WI38 (cell line): ENCODE results near the gene SUPT20H.

Source experiments
- H3K4me3 ChIP-seq: 2 replicates; pipeline ENCODE4 v1.5.1; 2011; ENCODE audit warnings: low read depth, mild to moderate bottlenecking, control low read depth, low read length
- CTCF ChIP-seq: IDR thresholded peaks from 2 replicates; pipeline ENCODE4 v1.5.1; 2012; ENCODE audit warnings: low read depth, mild to moderate bottlenecking, control low read depth, low read length

Gene SUPT20H

GRCh38 chr13:36992362-36992761 is 67.1 kb downstream of the SUPT20H start:
- TF ChIP-seq CTCF = no peak
- no peak overlapping the region for H3K4me3 ChIP-seq

- TF ChIP-seq CTCF = no peak
Observed at GRCh38 chr13:36986462-36987240, 72.8 kb downstream of the SUPT20H start.

GRCh38 chr13:36981156-36981743 is 78.2 kb downstream of the SUPT20H start:
- H3K4me3 ChIP-seq = no peak overlapping the region
- TF ChIP-seq CTCF = no peak

More at GRCh38 chr13:36986462-36987240, 72.8 kb downstream of the SUPT20H start:
- H3K4me3 ChIP-seq = no peak overlapping the region

- H3K4me3 ChIP-seq = no peak overlapping the region
- no peak for TF ChIP-seq CTCF
Observed at GRCh38 chr13:36979361-36980050, 80.0 kb downstream of the SUPT20H start.

GRCh38 chr13:36975172-36975571 is 84.3 kb downstream of the SUPT20H start:
- H3K4me3 ChIP-seq = no peak overlapping the region
- no peak for TF ChIP-seq CTCF

- H3K4me3 ChIP-seq = no peak overlapping the region
- no peak for TF ChIP-seq CTCF
Observed at GRCh38 chr13:36973621-36974295, 85.7 kb downstream of the SUPT20H start.
